HepG2 (cell line): ENCODE results near the gene ZNF211. TPM values are rescaled to one million over a fixed set of nuclear protein-coding genes. Genes with fewer than 3 reads are reported as not detected.
A peak's percentile ranks its signal among the peaks of the same experiment; 100 is the strongest.

Experiments used
- FOXM1 ChIP-seq: sonication (generic); formaldehyde crosslinking; IDR thresholded peaks from 2 replicates; pipeline ENCODE4 v1.5.0; 2020; ENCODE audit warnings: missing genetic modification reagents
- HCFC1 ChIP-seq: fragments of 150-350 bp; IDR thresholded peaks from 2 replicates; pipeline ENCODE4 v1.6.1; 2014; ENCODE audit warnings: low read depth, low read length
- HMG20B ChIP-seq: conservative IDR thresholded peaks from 2 replicates; pipeline ENCODE4 v1.6.1; 2016; ENCODE audit warnings: missing genetic modification reagents, missing compliant biosample characterization
- TBL1XR1 ChIP-seq: fragments of 150-350 bp; IDR thresholded peaks from 2 replicates; pipeline ENCODE4 v1.6.1; 2014; ENCODE audit warnings: borderline replicate concordance, low read length; ENCODE audit not compliant: partially characterized antibody
- ZNF10 ChIP-seq: sonication (generic); formaldehyde crosslinking; IDR thresholded peaks from 2 replicates; pipeline ENCODE4 v1.4.0; 2020; ENCODE audit warnings: mild to moderate bottlenecking, low read depth, missing genetic modification reagents, borderline replicate concordance
- polyA plus RNA-seq, 8 experiments: library from polyadenylated mRNA; depleted of rRNA in 3 of 8; stranded (reverse) in 7 of 8; unstranded in 1 of 8; fragments of >200 nt; fragmentation: Illumina TruSeq in 4 of 8; extraction: Trizol in 4 of 8; gene quantifications; 2 replicates each; pipeline versions ENCODE4 v1.2.1 to v1.2.3, GENCODE V29; 2011 to 2016; ENCODE audit warnings: low read depth in 4 of 8, missing spikeins in 1 of 8, mixed read lengths in 1 of 8; ENCODE audit not compliant: insufficient read depth in 1 of 8
- total RNA-seq, 5 experiments: library from RNA; depleted of rRNA; stranded (reverse); fragments of >200 nt; fragmentation: Illumina TruSeq; extraction: Trizol; gene quantifications; 2 replicates each; pipeline ENCODE4 v1.2.3, GENCODE V29; 2016; ENCODE audit warnings: low read depth in 1 of 5
- TF ChIP-seq, protein P1 (sequence below): sonication (generic); formaldehyde crosslinking; IDR thresholded peaks from 2 replicates; pipeline ENCODE4; 2020; ENCODE audit warnings: missing genetic modification reagents, mild to moderate bottlenecking, borderline replicate concordance
- TF ChIP-seq, protein P2 (sequence below): sonication (generic); formaldehyde crosslinking; IDR thresholded peaks from 2 replicates; pipeline ENCODE4 v1.5.0; 2020; ENCODE audit warnings: mild to moderate bottlenecking, missing genetic modification reagents, borderline replicate concordance
- TF ChIP-seq, protein P3 (sequence below): sonication (generic); formaldehyde crosslinking; IDR thresholded peaks from 2 replicates; pipeline ENCODE4 v1.8.1; 2023; ENCODE audit warnings: missing genetic modification reagents, inconsistent platforms, borderline replicate concordance
- TF ChIP-seq, protein P4 (sequence below), 2 experiments: IDR thresholded peaks; 2 replicates each; pipeline ENCODE4 v1.6.1; 2011 to 2012; ENCODE audit warnings: low read length in 2 of 2, borderline replicate concordance in 1 of 2, low read depth in 1 of 2, mild to moderate bottlenecking in 1 of 2, moderate library complexity in 1 of 2
- TF ChIP-seq, protein P5 (sequence below): IDR thresholded peaks from 2 replicates; pipeline ENCODE4 v1.4.0; 2020; ENCODE audit warnings: mild to moderate bottlenecking, missing genetic modification reagents

The ZNF211 gene
- total and polyA plus RNA-seq, 2 of the 13 experiments (the other 11 are each of a cell fraction or from before 2014, with no cell fraction given): 9.9 to 11.2 TPM

DNA sequence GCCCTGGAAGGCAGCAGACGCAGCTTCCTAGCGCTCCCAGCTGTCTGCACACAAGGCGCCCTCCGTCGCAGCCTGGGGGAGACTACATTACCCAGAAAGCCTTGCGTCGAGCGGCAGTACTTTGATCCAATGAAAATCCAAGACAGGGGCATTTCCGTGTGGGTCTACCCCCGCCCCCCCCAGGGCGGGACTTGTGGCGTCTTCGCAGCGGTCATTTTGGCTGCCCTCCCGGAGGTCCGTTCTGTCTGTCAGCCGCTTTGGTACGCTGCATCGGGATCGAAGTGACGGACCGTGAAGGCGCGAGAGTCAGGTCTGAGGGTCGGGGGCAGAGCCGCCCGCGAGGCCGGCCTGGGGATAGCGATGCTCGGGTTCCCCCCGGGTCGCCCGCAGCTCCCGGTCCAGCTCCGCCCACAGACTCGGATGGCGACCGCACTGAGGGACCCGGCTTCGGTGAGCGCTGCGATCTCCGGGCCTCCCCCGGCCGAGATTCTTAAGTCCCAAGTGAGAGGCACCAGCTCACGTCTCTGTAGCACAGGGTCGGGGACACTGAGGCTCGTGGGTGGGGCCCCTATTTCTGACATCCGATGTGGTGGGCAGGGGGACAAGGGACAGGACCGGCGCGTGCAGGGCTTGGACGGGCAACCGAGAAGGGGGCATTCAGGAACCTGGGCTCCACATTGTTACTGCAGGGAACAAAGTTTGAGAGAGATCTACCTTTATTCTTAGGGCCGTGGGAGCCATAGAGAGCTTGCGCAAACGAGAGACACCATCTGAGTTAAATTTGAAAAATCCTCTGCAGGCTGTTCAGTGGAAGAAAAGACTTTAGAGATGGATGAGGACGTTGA is at the start of gene ZNF211 (continued):
- TF ChIP-seq, protein P1, sequence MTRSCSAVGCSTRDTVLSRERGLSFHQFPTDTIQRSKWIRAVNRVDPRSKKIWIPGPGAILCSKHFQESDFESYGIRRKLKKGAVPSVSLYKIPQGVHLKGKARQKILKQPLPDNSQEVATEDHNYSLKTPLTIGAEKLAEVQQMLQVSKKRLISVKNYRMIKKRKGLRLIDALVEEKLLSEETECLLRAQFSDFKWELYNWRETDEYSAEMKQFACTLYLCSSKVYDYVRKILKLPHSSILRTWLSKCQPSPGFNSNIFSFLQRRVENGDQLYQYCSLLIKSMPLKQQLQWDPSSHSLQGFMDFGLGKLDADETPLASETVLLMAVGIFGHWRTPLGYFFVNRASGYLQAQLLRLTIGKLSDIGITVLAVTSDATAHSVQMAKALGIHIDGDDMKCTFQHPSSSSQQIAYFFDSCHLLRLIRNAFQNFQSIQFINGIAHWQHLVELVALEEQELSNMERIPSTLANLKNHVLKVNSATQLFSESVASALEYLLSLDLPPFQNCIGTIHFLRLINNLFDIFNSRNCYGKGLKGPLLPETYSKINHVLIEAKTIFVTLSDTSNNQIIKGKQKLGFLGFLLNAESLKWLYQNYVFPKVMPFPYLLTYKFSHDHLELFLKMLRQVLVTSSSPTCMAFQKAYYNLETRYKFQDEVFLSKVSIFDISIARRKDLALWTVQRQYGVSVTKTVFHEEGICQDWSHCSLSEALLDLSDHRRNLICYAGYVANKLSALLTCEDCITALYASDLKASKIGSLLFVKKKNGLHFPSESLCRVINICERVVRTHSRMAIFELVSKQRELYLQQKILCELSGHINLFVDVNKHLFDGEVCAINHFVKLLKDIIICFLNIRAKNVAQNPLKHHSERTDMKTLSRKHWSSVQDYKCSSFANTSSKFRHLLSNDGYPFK (CRISPR knock-in tag): peak; percentile 65; the same call in 1 of the 2 replicates
- TF ChIP-seq TBL1XR1 (peak; percentile 19), HCFC1 (peak; percentile 94), FOXM1 (no peak), ZNF10 (CRISPR knock-in tag) (no peak), HMG20B (CRISPR knock-in tag) (no peak)
- TF ChIP-seq, protein P2, sequence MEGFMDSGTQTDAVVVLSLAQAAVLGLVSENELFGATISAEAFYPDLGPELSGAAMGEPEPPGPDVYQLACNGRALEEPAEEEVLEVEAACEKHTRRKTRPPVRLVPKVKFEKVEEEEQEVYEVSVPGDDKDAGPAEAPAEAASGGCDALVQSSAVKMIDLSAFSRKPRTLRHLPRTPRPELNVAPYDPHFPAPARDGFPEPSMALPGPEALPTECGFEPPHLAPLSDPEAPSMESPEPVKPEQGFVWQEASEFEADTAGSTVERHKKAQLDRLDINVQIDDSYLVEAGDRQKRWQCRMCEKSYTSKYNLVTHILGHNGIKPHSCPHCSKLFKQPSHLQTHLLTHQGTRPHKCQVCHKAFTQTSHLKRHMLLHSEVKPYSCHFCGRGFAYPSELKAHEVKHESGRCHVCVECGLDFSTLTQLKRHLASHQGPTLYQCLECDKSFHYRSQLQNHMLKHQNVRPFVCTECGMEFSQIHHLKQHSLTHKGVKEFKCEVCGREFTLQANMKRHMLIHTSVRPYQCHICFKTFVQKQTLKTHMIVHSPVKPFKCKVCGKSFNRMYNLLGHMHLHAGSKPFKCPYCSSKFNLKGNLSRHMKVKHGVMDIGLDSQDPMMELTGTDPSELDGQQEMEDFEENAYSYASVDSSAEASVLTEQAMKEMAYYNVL (CRISPR knock-in tag): 0 out of 2 replicates have a peak, but pooled peaks have one; percentile 28
- TF ChIP-seq, protein P3, sequence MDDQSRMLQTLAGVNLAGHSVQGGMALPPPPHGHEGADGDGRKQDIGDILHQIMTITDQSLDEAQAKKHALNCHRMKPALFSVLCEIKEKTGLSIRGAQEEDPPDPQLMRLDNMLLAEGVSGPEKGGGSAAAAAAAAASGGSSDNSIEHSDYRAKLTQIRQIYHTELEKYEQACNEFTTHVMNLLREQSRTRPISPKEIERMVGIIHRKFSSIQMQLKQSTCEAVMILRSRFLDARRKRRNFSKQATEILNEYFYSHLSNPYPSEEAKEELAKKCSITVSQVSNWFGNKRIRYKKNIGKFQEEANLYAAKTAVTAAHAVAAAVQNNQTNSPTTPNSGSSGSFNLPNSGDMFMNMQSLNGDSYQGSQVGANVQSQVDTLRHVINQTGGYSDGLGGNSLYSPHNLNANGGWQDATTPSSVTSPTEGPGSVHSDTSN (CRISPR knock-in tag): peak; percentile 48; the same call in 1 of the 2 replicates
- TF ChIP-seq, protein P4, sequence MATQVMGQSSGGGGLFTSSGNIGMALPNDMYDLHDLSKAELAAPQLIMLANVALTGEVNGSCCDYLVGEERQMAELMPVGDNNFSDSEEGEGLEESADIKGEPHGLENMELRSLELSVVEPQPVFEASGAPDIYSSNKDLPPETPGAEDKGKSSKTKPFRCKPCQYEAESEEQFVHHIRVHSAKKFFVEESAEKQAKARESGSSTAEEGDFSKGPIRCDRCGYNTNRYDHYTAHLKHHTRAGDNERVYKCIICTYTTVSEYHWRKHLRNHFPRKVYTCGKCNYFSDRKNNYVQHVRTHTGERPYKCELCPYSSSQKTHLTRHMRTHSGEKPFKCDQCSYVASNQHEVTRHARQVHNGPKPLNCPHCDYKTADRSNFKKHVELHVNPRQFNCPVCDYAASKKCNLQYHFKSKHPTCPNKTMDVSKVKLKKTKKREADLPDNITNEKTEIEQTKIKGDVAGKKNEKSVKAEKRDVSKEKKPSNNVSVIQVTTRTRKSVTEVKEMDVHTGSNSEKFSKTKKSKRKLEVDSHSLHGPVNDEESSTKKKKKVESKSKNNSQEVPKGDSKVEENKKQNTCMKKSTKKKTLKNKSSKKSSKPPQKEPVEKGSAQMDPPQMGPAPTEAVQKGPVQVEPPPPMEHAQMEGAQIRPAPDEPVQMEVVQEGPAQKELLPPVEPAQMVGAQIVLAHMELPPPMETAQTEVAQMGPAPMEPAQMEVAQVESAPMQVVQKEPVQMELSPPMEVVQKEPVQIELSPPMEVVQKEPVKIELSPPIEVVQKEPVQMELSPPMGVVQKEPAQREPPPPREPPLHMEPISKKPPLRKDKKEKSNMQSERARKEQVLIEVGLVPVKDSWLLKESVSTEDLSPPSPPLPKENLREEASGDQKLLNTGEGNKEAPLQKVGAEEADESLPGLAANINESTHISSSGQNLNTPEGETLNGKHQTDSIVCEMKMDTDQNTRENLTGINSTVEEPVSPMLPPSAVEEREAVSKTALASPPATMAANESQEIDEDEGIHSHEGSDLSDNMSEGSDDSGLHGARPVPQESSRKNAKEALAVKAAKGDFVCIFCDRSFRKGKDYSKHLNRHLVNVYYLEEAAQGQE (IDR thresholded peaks at IDR 0.05; ENCODE audit: borderline replicate concordance in 1 of 2, low read depth in 1 of 2, low read length in 2 of 2): no peak
- TF ChIP-seq, protein P5, sequence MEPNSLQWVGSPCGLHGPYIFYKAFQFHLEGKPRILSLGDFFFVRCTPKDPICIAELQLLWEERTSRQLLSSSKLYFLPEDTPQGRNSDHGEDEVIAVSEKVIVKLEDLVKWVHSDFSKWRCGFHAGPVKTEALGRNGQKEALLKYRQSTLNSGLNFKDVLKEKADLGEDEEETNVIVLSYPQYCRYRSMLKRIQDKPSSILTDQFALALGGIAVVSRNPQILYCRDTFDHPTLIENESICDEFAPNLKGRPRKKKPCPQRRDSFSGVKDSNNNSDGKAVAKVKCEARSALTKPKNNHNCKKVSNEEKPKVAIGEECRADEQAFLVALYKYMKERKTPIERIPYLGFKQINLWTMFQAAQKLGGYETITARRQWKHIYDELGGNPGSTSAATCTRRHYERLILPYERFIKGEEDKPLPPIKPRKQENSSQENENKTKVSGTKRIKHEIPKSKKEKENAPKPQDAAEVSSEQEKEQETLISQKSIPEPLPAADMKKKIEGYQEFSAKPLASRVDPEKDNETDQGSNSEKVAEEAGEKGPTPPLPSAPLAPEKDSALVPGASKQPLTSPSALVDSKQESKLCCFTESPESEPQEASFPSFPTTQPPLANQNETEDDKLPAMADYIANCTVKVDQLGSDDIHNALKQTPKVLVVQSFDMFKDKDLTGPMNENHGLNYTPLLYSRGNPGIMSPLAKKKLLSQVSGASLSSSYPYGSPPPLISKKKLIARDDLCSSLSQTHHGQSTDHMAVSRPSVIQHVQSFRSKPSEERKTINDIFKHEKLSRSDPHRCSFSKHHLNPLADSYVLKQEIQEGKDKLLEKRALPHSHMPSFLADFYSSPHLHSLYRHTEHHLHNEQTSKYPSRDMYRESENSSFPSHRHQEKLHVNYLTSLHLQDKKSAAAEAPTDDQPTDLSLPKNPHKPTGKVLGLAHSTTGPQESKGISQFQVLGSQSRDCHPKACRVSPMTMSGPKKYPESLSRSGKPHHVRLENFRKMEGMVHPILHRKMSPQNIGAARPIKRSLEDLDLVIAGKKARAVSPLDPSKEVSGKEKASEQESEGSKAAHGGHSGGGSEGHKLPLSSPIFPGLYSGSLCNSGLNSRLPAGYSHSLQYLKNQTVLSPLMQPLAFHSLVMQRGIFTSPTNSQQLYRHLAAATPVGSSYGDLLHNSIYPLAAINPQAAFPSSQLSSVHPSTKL (CRISPR knock-in tag): peak; percentile 44; the same call in 1 of the 2 replicates
